GM18505 (cell line): ENCODE data around the gene ANXA5.
"Not testable (repeated sequence)": the region's sequence is repeated elsewhere in the genome, so short reads cannot be mapped to it uniquely, and the experiment has no call there.

Source experiments
- ATAC-seq: cut with Tn5 transposase; IDR thresholded peaks from one replicate; pipeline ENCODE4 v1.9.1; 2021; ENCODE audit not compliant: unreplicated experiment
- POLR2A ChIP-seq: IDR thresholded peaks from 4 replicates; pipeline ENCODE4 v1.6.1; 2011; ENCODE audit warnings: borderline replicate concordance; ENCODE audit not compliant: insufficient read depth, insufficient read length; ENCODE audit errors: extremely low read depth

The ANXA5 gene

DNA sequence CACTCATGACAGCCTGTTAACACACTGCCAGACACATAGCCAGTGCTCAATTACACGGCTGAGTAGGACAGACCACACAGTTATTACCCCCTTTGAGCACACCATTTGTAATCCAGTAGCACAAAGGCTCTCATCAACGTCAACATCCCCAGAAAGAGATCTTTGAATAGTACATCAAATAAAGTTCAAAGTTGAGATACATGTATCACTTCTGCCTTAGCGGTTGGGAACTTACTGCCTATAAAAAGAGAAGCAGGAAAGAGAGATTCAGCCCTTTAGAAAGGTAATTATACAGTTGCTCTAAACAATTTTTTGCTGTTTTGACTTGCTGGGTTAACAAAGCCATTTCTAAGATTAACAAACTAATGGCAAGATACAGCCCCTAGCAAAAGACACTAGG is 16.2 kb downstream of the ANXA5 start:
- ATAC-seq: no peak
- no peak for TF ChIP-seq POLR2A

DNA sequence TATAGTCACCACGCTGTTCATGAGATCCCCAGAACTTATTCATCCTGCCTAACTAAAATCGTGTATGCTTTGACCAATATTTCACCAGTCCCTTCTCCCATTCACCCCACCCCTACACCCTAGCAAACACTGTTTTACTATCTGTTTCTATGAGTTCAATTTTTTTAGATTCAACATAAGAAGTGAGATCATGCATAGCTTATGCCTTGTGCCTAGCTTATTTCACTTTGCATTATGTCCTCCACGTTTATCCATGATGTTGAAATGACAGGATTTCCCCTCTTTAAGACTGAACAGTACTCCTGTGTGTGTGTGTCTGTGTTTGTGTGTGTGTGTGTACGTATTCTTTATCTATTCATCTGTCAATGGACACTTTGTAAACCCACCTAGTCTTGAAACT is 16.8 kb downstream of the ANXA5 start:
- no peak for ATAC-seq
- TF ChIP-seq POLR2A: no peak

DNA sequence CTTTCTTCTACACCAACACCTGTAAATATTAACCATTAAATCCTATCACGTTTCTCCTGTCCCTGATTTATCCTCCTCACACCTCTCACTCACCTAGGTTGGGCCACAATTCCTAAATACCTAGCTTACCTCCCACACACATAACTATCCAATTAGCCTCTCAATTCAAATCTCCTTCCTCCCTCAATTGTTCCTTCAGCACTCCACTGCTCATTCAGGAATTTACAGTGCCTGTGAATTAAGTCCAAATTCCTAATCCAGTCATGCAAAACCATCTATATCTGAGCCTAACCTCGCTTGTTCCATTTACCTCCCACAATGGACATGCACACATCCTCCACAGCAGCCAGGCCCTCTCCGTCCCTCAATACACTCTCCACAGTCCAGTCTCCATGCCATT is 17.5 kb downstream of the ANXA5 start:
- ATAC-seq: no peak
- TF ChIP-seq POLR2A: no peak

DNA sequence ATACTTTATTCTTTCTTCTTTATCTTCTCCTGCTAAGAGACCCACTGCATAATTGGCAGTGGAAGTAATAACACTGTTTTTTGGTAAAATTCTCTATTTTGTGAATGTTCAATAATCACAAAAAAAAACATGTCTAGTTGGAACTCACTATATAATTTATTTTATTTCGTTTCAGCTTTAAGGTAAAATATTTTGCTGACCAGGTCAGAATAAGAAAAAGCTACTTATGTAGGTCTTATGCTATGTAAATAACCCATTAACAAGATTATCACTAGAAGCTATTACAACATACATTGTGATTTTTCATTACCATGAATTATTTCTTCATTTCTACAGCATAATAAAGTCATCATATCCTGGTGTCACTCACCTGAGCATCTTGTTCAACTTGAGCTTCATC is 19.3 kb downstream of the ANXA5 start:
- ATAC-seq: no peak
- no peak for TF ChIP-seq POLR2A

DNA sequence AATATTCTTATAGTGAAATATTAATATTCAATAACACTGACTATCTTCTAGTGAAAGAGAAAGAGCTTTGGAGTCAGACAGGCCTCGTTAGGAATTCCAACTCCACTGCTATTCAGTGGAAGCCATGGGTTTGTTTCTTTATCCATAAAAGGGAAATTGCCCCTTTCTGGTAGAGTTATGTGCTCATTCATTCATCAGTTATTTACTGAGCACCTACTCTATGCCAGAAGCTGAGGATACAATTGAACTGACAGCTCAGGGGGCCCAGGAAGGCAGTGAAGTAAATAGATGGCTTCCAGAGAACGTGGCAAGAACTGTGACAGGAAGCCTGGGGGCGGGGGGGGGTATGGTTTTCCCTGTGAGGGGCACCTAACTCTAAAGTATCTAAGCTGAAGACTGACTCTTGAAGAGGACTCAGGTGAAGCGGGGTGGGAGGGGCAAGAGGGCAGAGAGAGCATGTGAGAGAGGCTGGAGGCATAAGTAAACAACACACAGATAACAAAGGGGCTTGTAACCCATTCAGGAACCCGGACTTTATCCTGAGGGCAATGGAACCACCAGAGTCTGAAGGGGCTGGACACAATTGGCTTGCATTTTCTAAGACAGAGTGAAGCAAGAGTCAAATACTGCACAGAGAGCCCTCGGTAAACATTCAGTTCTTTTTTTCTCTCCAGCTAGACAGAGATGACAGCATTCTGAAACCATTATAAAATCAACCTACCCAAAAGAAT is 20.3 kb downstream of the ANXA5 start:
- ATAC-seq: no peak

DNA sequence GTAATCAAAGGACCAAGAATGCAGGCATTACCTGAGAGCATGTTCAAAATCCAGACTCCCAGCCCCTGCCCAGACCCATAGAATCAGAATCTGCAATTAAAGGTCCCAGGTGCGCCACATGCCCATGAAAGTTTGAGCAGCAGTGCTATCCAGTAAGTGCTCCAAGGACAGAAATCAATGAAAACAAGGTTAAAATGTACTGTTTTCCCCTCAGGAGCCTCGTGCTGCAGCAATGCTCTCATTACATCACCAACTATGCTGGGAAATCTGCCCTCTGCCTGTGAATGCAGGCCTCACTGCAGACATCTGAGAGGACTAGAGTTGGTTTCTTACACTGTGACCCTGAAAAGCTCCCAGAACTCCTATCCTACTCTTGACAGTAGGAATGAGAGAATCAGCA is 21.1 kb downstream of the ANXA5 start:
- no peak for TF ChIP-seq POLR2A
- no peak for ATAC-seq

More for the DNA sequence above, 20.3 kb downstream of the ANXA5 start:
- no peak for TF ChIP-seq POLR2A

DNA sequence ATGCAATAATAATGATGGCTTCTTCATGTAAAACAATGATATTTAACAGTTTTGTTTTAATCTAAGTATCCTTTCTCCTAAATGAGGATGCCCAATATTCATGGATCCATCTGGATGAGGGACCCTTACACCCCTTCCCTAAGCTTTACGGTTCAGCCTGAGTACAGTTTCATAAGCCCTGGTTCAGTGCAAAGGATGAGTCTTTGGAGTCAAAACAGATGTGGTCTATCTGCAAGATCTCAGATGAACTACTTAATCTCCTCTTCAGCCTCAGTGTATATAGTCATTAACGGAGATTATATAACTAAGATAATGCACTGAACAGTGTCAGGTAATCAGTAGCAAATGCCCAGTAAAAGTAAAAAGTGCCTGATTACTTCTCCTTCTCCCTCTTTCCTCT is 22.1 kb downstream of the ANXA5 start:
- no peak for ATAC-seq
- no peak for TF ChIP-seq POLR2A

DNA sequence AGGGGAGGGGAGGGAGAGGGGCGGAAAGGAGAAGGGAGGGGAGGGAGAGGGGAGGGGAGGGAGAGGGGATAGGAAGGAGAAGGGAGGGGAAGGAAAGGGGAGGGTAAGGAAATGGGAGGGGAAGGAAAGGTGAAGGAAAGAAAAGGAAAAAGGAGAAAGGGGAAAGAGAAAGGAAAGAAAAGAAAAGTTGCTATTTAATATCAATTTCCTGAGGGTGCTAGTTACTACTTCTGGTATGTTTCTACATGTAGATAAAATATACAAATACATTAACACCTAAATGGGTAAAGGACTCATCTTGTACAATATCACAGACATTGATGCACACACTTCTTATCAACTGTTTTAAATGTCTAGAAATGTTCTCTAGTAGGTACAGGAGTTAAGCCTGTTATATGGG is 22.6 kb downstream of the ANXA5 start:
- TF ChIP-seq POLR2A: no peak
- no peak for ATAC-seq

DNA sequence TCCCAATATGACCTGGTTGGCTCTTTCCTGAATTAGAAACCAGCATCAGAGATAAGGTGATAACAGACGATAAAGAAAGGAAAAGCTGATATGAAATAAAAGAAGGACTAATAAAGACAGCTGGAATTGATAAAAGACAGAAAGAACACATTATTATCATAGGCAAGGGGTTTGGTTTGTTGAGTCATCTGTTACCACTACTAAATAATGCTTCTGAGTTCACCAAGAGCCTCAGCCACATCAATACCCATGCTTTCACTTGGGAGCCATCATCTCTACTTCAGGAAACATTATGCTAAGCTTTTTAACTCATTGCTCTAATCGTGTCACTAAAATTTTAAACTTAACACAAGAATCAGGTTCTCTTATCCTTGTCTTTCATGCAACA is 27.6 kb downstream of the ANXA5 start:
- no peak for TF ChIP-seq POLR2A
- ATAC-seq: no peak

DNA sequence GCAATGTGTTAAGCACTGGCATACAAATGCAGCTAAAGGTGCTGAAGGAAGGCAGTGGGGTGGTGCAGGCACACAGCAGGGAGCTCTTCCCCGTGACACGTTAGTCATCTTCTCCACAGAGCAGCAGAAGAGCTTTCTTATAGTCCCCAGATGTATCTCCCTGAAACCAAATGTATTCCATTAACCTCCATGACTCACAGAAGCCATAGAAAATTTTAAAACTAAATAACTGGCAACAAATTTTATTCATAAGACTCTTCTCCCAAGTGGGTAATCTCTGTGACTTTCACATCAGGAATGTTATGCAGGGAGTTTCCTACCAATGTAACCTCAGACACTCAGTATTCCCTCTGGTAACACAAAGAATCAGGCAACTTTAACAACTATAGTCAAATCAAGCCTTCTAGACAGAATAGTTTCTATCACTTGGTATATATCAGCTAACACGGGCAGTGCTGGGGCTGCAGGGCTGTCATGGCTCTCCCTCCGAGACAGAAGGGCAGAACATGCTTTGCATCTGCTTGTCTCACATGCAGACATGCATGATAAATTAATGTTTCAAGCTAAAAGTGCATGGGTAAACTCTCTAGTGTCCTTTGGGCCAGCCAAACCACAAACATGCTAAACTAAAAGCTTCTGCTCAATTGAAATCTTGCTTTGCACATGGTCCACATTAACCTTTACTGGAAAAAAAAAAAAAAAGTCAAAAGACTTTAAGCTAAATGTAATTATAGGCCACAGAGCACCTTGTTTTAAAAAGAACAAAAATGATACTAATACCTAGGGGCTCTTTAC is 28.2 kb downstream of the ANXA5 start:
- no peak for ATAC-seq
- TF ChIP-seq POLR2A: no peak

DNA sequence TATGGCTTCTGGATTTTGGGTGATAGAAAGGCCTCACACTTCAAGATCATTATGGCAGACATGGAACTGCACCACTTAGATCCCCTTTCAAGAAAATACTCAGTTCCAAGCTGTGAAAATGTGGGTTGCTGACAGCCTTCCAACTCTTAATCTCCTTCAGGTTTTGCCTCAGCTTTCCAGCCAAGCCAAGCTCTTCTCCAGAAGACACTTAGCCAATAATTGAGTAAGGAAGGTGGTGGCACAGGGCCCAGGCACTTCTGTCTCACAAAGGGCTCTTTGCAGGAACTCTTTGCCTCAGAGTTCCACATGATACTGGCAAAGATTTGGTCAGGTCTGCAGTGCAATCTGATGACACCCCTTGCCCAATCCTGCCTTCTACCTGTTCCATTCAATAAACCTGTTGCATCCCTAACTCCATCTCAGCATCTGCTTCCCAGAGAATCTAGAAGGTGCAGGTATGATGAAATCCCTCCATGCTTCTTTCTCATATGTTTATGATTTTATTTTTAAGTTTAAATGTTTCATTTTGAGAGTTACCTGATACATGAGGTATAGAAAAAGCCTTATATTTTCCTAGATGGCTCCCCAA is 30.6 kb downstream of the ANXA5 start:
- ATAC-seq: no peak
- no peak for TF ChIP-seq POLR2A

DNA sequence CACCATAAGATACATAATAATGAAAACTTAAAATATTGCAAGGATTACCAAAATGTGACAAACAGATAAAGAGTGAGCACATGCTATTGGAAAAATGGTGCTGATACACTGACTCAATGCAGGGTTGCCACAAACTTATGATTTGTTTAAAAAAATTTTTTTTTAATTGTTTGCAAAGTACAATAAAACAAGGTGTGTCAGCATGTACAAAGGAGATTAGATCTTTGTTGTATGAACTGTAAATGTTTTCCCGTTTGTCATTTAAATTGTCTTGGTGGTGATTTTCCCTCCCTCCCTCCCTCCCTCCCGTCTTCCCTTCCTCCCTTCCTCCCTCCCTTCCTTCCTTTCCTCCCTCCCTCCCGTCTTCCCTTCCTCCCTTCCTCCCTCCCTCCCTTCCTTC is 31.4 kb downstream of the ANXA5 start:
- ATAC-seq: no peak
- TF ChIP-seq POLR2A: no peak

DNA sequence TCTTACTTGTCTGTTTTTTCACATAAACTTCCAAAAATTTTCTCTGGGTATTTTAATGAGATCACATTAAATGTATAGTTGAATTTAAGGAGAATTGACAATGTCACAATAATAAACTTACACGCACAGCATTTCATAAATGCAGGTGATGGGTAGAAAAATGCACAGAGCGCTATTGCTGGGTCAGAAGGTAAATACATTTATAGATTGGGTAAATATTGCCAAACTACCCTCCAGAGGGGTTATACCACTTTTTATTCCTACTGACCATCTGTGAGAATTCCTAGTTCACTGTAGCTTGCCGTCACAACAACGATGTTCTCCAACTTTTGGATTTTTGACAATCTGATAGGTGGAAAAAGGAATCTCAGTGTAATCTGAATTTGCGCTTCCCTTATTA is 34.6 kb downstream of the ANXA5 start:
- ATAC-seq: no peak
- TF ChIP-seq POLR2A: no peak

DNA sequence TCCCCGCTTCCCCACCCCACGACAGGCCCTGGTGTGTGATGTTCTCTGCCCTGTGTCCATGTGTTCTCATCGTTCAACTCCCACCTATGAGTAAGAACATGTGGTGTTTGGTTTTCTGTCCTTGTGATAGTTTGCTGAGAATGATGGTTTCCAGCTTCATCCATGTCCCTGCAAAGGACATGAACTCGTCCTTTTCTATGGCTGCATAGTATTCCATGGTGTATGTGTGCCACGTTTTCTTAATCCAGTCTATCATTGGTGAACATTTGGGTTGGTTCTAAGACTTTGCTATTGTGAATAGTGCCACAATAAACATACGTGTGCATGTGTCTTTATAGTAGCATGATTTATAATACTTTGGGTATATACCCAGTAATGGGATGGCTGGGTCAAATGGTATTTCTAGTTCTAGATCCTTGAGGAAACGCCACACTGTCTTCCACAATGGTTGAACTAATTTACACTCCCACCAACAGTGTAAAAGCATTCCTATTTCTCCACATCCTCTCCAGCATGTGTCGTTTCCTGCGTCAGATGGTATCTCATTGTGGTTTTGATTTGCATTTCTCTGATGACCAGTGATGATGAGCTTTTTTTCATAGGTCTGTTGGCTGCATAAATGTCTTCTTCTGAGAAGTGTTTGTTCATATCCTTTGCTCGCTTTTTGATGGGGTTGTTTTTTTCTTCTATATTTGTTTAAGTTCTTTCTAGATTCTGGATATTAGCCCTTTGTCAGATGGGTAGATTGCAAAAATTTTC is 36.4 kb downstream of the ANXA5 start:
- not testable (repeated sequence) for ATAC-seq
